OCI-LY3 (cell line): ENCODE measurements around the gene YPEL5.

Experiments
- H2AFZ ChIP-seq: fragments of 200-600, 300-600 bp; shearing (Covaris generic); 2 replicates; pipeline ENCODE4 v1.6.0; 2014; ENCODE audit warnings: antibody characterized with exemption, low read depth, low read length
- H3K27ac ChIP-seq: fragments of 200-600, 300-600 bp; sonication (generic); 2 replicates; pipeline ENCODE4 v1.5.1; 2014; ENCODE audit warnings: mild to moderate bottlenecking, low read length, moderate library complexity, mixed read lengths
- H3K27me3 ChIP-seq: fragments of 200-600, 300-600 bp; sonication (generic); 2 replicates; pipeline ENCODE4 v1.6.1; 2014; ENCODE audit warnings: low read depth, low read length, mixed read lengths
- H3K36me3 ChIP-seq: fragments of 200-600, 300-600 bp; sonication (generic); replicated peaks from 2 replicates; pipeline ENCODE3; 2014; ENCODE audit warnings: low read depth, low read length, mixed read lengths
- H3K4me1 ChIP-seq: fragments of 300-600, 200-600 bp; sonication (generic); 2 replicates; pipeline ENCODE4 v1.6.1; 2014; ENCODE audit warnings: low read length, mixed read lengths
- H3K4me2 ChIP-seq: fragments of 200-600, 300-600 bp; sonication (generic); 2 replicates; pipeline ENCODE4 v1.6.1; 2014; ENCODE audit warnings: low read length, mixed read lengths
- H3K4me3 ChIP-seq: fragments of 300-600, 200-600 bp; sonication (generic); 2 replicates; pipeline ENCODE4 v1.5.1; 2014; ENCODE audit warnings: antibody characterized with exemption, mild to moderate bottlenecking, low read length, moderate library complexity
- H3K79me2 ChIP-seq: fragments of 300-600, 200-600 bp; shearing (Covaris generic); 2 replicates; pipeline ENCODE4 v1.6.1; 2014; ENCODE audit warnings: mild to moderate bottlenecking, low read length, mixed read lengths
- H3K9ac ChIP-seq: fragments of 300-600, 200-600 bp; shearing (Covaris generic); 2 replicates; pipeline ENCODE4 v1.6.0; 2014; ENCODE audit warnings: mild to moderate bottlenecking, low read length, moderate library complexity
- H3K9me3 ChIP-seq: fragments of 200-600, 300-600 bp; shearing (Covaris generic); 2 replicates; pipeline ENCODE4 v1.6.1; 2014; ENCODE audit warnings: low read length, mixed read lengths; ENCODE audit not compliant: insufficient read depth
- H4K20me1 ChIP-seq: fragments of 200-600, 300-600 bp; sonication (generic); 2 replicates; pipeline ENCODE4 v1.6.1; 2016; ENCODE audit warnings: low read length, mixed read lengths; ENCODE audit not compliant: insufficient read depth
- CTCF ChIP-seq: fragments of 200-600, 300-600 bp; sonication (generic); IDR thresholded peaks from 2 replicates; pipeline ENCODE4 v1.5.1; 2014; ENCODE audit warnings: antibody characterized with exemption, low read length, low read depth
- EZH2phosphoT487 ChIP-seq: fragments of 200-600 bp; shearing (Covaris generic); IDR thresholded peaks from 2 replicates; pipeline ENCODE4 v1.6.1; 2018; ENCODE audit warnings: antibody characterized with exemption, mixed run types, low read depth

Gene YPEL5

GRCh38 chr2:30178618-30179434 is 32.0 kb downstream of the YPEL5 start:
- Histone ChIP-seq H4K20me1 (no peaks in the 10 kb centered on the region), H3K4me1 (no peaks in the 10 kb centered on the region), H3K4me2 (no peak overlapping the region), H3K36me3 (no peaks in the 10 kb centered on the region), H3K4me3 (no peak overlapping the region), H3K27ac (no peak overlapping the region), H3K79me2 (no peaks in the 10 kb centered on the region), H3K9ac (no peak overlapping the region), H3K9me3 (no peaks in the 10 kb centered on the region), H3K27me3 (peaks cover 20% of the 10 kb centered on the region), H2AFZ (no peak overlapping the region)
- no peak for TF ChIP-seq CTCF
- no peak for TF ChIP-seq EZH2phosphoT487

GRCh38 chr2:30179536-30179935 is 32.7 kb downstream of the YPEL5 start:
- Histone ChIP-seq H3K36me3 (no peaks in the 10 kb centered on the region), H3K4me1 (no peaks in the 10 kb centered on the region), H3K27ac (no peak overlapping the region), H2AFZ (no peak overlapping the region), H3K4me2 (no peak overlapping the region), H3K79me2 (no peaks in the 10 kb centered on the region), H4K20me1 (no peaks in the 10 kb centered on the region), H3K9ac (no peak overlapping the region), H3K4me3 (no peak overlapping the region), H3K9me3 (no peaks in the 10 kb centered on the region), H3K27me3 (peaks cover 25% of the 10 kb centered on the region)
- TF ChIP-seq CTCF = no peak
- no peak for TF ChIP-seq EZH2phosphoT487

GRCh38 chr2:30180226-30180625 is 33.4 kb downstream of the YPEL5 start:
- Histone ChIP-seq H3K9ac (no peak overlapping the region), H3K27me3 (peaks cover 25% of the 10 kb centered on the region), H3K4me1 (no peaks in the 10 kb centered on the region), H3K27ac (no peak overlapping the region), H3K36me3 (no peaks in the 10 kb centered on the region), H4K20me1 (no peaks in the 10 kb centered on the region), H3K9me3 (no peaks in the 10 kb centered on the region), H2AFZ (no peak overlapping the region), H3K4me2 (no peak overlapping the region), H3K79me2 (no peaks in the 10 kb centered on the region), H3K4me3 (no peak overlapping the region)
- TF ChIP-seq CTCF (no peak), EZH2phosphoT487 (no peak)

GRCh38 chr2:30181176-30181575 is 34.4 kb downstream of the YPEL5 start:
- H3K36me3 ChIP-seq = no peaks in the 10 kb centered on the region
- TF ChIP-seq EZH2phosphoT487 = no peak
- TF ChIP-seq CTCF = no peak

More at GRCh38 chr2:30181176-30181575, 34.4 kb downstream of the YPEL5 start:
- no peaks in the 10 kb centered on the region for H3K4me1 ChIP-seq
- no peaks in the 10 kb centered on the region for H3K79me2 ChIP-seq
- H3K4me2 ChIP-seq = no peak overlapping the region
- H3K9ac ChIP-seq = no peak overlapping the region
- H3K9me3 ChIP-seq = no peaks in the 10 kb centered on the region
- H2AFZ ChIP-seq = no peak overlapping the region
- no peak overlapping the region for H3K27ac ChIP-seq
- no peak overlapping the region for H3K4me3 ChIP-seq
- H4K20me1 ChIP-seq = no peaks in the 10 kb centered on the region
- peaks cover 29% of the 10 kb centered on the region for H3K27me3 ChIP-seq
